H1 (cell line): ENCODE results near the gene FASN.

Experiments used
- ATF3 ChIP-seq: IDR thresholded peaks from 2 replicates; pipeline ENCODE4 v1.6.1; 2011; ENCODE audit warnings: low read depth, mild to moderate bottlenecking, low read length; ENCODE audit not compliant: insufficient read depth
- EP300 ChIP-seq, 2 experiments: IDR thresholded peaks; 1 replicate in 1 of 2; 2 replicates in 1 of 2; pipeline ENCODE4 v1.6.1; 2011 to 2012; ENCODE audit warnings: low read depth in 2 of 2, low read length in 2 of 2, mild to moderate bottlenecking in 2 of 2, borderline replicate concordance in 1 of 2, inconsistent platforms in 1 of 2, moderate library complexity in 1 of 2
- EZH2 ChIP-seq: fragments of 200-600 bp; sonication (generic); IDR thresholded peaks from 2 replicates; pipeline ENCODE4 v1.7.1; 2012; ENCODE audit warnings: low read depth, mild to moderate bottlenecking, moderate library complexity, low read length, inconsistent platforms; ENCODE audit not compliant: severe bottlenecking
- MAFK ChIP-seq: IDR thresholded peaks from 2 replicates; pipeline ENCODE4 v1.6.1; 2012; ENCODE audit warnings: low read depth, mild to moderate bottlenecking, improper control_type of control experiment, low read length
- NRF1 ChIP-seq: IDR thresholded peaks from 2 replicates; pipeline ENCODE4 v1.6.1; 2011; ENCODE audit warnings: mild to moderate bottlenecking, low read depth, low read length, improper control_type of control experiment
- POLR2A ChIP-seq, 2 experiments: IDR thresholded peaks; 1 replicate in 1 of 2; 2 replicates in 1 of 2; pipeline ENCODE4 v1.6.1; 2011; ENCODE audit warnings: low read depth in 2 of 2, low read length in 2 of 2, mild to moderate bottlenecking in 2 of 2; ENCODE audit errors: control extremely low read depth in 1 of 2
- SRF ChIP-seq: IDR thresholded peaks from 2 replicates; pipeline ENCODE4 v1.6.1; 2011; ENCODE audit warnings: mild to moderate bottlenecking, low read depth, low read length, moderate library complexity
- TAF1 ChIP-seq: IDR thresholded peaks from 2 replicates; pipeline ENCODE4 v1.6.1; 2011; ENCODE audit warnings: mild to moderate bottlenecking, low read depth, low read length
- TEAD4 ChIP-seq: IDR thresholded peaks from 2 replicates; pipeline ENCODE4 v1.6.1; 2012; ENCODE audit warnings: low read depth, low read length, inconsistent platforms, mixed read lengths
- USF2 ChIP-seq: IDR thresholded peaks from 2 replicates; pipeline ENCODE4 v1.6.1; 2011; ENCODE audit warnings: low read length, improper control_type of control experiment
- YY1 ChIP-seq: IDR thresholded peaks from 2 replicates; pipeline ENCODE4 v1.6.1; 2011; ENCODE audit warnings: low read depth, mild to moderate bottlenecking, low read length
- TF ChIP-seq, protein P1 (sequence below), 3 experiments: IDR thresholded peaks; 1 replicate in 2 of 3; 2 replicates in 1 of 3; pipeline versions ENCODE4 v1.5.1 to v1.6.1; 2011; ENCODE audit warnings: low read length in 3 of 3, mild to moderate bottlenecking in 3 of 3, inconsistent platforms in 2 of 3, low read depth in 1 of 3, moderate library complexity in 1 of 3; ENCODE audit not compliant: insufficient read depth in 1 of 3; ENCODE audit errors: control extremely low read depth in 1 of 3
- TF ChIP-seq, protein P2 (sequence below): IDR thresholded peaks from 2 replicates; pipeline ENCODE4 v1.6.1; 2012; ENCODE audit warnings: inconsistent platforms
- TF ChIP-seq, protein P3 (sequence below): IDR thresholded peaks from 2 replicates; pipeline ENCODE4 v1.6.1; 2012; ENCODE audit warnings: low read length, inconsistent platforms

- TF ChIP-seq, protein P1, sequence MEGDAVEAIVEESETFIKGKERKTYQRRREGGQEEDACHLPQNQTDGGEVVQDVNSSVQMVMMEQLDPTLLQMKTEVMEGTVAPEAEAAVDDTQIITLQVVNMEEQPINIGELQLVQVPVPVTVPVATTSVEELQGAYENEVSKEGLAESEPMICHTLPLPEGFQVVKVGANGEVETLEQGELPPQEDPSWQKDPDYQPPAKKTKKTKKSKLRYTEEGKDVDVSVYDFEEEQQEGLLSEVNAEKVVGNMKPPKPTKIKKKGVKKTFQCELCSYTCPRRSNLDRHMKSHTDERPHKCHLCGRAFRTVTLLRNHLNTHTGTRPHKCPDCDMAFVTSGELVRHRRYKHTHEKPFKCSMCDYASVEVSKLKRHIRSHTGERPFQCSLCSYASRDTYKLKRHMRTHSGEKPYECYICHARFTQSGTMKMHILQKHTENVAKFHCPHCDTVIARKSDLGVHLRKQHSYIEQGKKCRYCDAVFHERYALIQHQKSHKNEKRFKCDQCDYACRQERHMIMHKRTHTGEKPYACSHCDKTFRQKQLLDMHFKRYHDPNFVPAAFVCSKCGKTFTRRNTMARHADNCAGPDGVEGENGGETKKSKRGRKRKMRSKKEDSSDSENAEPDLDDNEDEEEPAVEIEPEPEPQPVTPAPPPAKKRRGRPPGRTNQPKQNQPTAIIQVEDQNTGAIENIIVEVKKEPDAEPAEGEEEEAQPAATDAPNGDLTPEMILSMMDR (IDR thresholded peaks at IDR 0.05; ENCODE audit: control extremely low read depth in 1 of 3, insufficient read depth in 1 of 3, low read depth in 1 of 3, low read length in 3 of 3), result no peak
- TF ChIP-seq NRF1, result no peak
- TF ChIP-seq, protein P2, sequence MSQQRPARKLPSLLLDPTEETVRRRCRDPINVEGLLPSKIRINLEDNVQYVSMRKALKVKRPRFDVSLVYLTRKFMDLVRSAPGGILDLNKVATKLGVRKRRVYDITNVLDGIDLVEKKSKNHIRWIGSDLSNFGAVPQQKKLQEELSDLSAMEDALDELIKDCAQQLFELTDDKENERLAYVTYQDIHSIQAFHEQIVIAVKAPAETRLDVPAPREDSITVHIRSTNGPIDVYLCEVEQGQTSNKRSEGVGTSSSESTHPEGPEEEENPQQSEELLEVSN, result no peak
- TF ChIP-seq SRF, result no peak
- TF ChIP-seq, protein P3, sequence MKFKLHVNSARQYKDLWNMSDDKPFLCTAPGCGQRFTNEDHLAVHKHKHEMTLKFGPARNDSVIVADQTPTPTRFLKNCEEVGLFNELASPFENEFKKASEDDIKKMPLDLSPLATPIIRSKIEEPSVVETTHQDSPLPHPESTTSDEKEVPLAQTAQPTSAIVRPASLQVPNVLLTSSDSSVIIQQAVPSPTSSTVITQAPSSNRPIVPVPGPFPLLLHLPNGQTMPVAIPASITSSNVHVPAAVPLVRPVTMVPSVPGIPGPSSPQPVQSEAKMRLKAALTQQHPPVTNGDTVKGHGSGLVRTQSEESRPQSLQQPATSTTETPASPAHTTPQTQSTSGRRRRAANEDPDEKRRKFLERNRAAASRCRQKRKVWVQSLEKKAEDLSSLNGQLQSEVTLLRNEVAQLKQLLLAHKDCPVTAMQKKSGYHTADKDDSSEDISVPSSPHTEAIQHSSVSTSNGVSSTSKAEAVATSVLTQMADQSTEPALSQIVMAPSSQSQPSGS, result no peak
- no peak for TF ChIP-seq MAFK
- no peak for TF ChIP-seq ATF3
- TF ChIP-seq POLR2A (IDR thresholded peaks at IDR 0.05; ENCODE audit: control extremely low read depth in 1 of 2, low read depth in 2 of 2, low read length in 2 of 2), result no peak
- no peak for TF ChIP-seq USF2
- TF ChIP-seq EP300 (IDR thresholded peaks at IDR 0.05; ENCODE audit: borderline replicate concordance in 1 of 2, low read depth in 2 of 2, low read length in 2 of 2), result no peak
- TF ChIP-seq EZH2, result no peak
- no peak for TF ChIP-seq TAF1
- TF ChIP-seq YY1, result no peak
- no peak for TF ChIP-seq TEAD4
Measured at GRCh38 chr17:82143333-82143732, 45.3 kb upstream of the FASN start.
